HG03439 (cell line): ENCODE measurements around the gene TMEM14A.
"Not testable (repeated sequence)": the region's sequence is repeated elsewhere in the genome, so short reads cannot be mapped to it uniquely, and the experiment has no call there.

Source experiments
- ATAC-seq: cut with Tn5 transposase; IDR thresholded peaks from one replicate; pipeline ENCODE4 v1.9.1; 2021; ENCODE audit warnings: mild to moderate bottlenecking, moderate library complexity; ENCODE audit not compliant: unreplicated experiment

Gene TMEM14A

GRCh38 chr6:52655941-52656340 is 15.0 kb upstream of the TMEM14A start:
- not testable (repeated sequence) for ATAC-seq

GRCh38 chr6:52657870-52658269 is 13.0 kb upstream of the TMEM14A start:
- ATAC-seq = no peak

GRCh38 chr6:52661551-52661950 is 9.4 kb upstream of the TMEM14A start:
- no peak for ATAC-seq

- no peak for ATAC-seq
Measured at GRCh38 chr6:52662031-52662430, 8.9 kb upstream of the TMEM14A start.

- peak; percentile 43 for ATAC-seq
Measured at GRCh38 chr6:52663120-52663935, 7.6 kb upstream of the TMEM14A start.

GRCh38 chr6:52663936-52664185 is 7.1 kb upstream of the TMEM14A start:
- no peak for ATAC-seq

- ATAC-seq = peak; percentile 96
Measured at GRCh38 chr6:52664186-52664990, 6.5 kb upstream of the TMEM14A start.

- no peak for ATAC-seq
Measured at GRCh38 chr6:52664991-52665686, 5.8 kb upstream of the TMEM14A start.

GRCh38 chr6:52666071-52666470 is 4.8 kb upstream of the TMEM14A start:
- ATAC-seq = no peak

GRCh38 chr6:52666523-52666922 is 4.4 kb upstream of the TMEM14A start:
- ATAC-seq = no peak

GRCh38 chr6:52667572-52667971 is 3.3 kb upstream of the TMEM14A start:
- ATAC-seq = no peak

- ATAC-seq = no peak
Measured at GRCh38 chr6:52671676-52672075, 763 bp downstream of the TMEM14A start.

- ATAC-seq = no peak
Measured at GRCh38 chr6:52672412-52673025, 1.6 kb downstream of the TMEM14A start.

- no peak for ATAC-seq
Measured at GRCh38 chr6:52674666-52675065, 3.8 kb downstream of the TMEM14A start.

- ATAC-seq = no peak
Measured at GRCh38 chr6:52675372-52675771, 4.5 kb downstream of the TMEM14A start.

GRCh38 chr6:52676631-52677030 is 5.7 kb downstream of the TMEM14A start:
- ATAC-seq = not testable (repeated sequence)

GRCh38 chr6:52681416-52681815 is 10.5 kb downstream of the TMEM14A start:
- ATAC-seq = no peak

- no peak for ATAC-seq
Measured at GRCh38 chr6:52686878-52687699, 16.2 kb downstream of the TMEM14A start.

- no peak for ATAC-seq
Measured at GRCh38 chr6:52689857-52690256, 18.9 kb downstream of the TMEM14A start.

- ATAC-seq = no peak
Measured at GRCh38 chr6:52691718-52692117, 20.8 kb downstream of the TMEM14A start.
